Testis (tissue), 3 donors: ENCODE measurements around the gene LYPLA2. TPM values are rescaled to one million over a fixed set of nuclear protein-coding genes. Genes with fewer than 3 reads are reported as not detected.

Experiments
- DNase-seq: peaks from one replicate; pipeline ENCODE4 v3.0.0-alpha.2; 2019
- H3K27ac ChIP-seq, 2 donors: fragments of 200-600 bp; sonication (generic); one replicate each; pipeline ENCODE4 v1.5.1; 2019
- H3K27me3 ChIP-seq: fragments of 200-600 bp; sonication (generic); one replicate; pipeline ENCODE4 v1.5.1; 2019
- H3K36me3 ChIP-seq: fragments of 200-600 bp; sonication (generic); one replicate; pipeline ENCODE4 v1.5.1; 2017; ENCODE audit warnings: low read depth; ENCODE audit errors: missing control alignments
- H3K4me1 ChIP-seq: fragments of 200-600 bp; sonication (generic); one replicate; pipeline ENCODE4 v1.5.1; 2019
- H3K4me3 ChIP-seq, 2 donors: fragments of 200-600 bp; sonication (generic); one replicate each; pipeline ENCODE4 v1.5.1; 2017 to 2019
- H3K9me3 ChIP-seq: fragments of 200-600 bp; sonication (generic); one replicate; pipeline ENCODE4 v1.5.1; 2017
- POLR2A ChIP-seq: fragments of 450-650 bp; IDR thresholded peaks from one replicate; pipeline ENCODE4 v1.6.1; 2017; ENCODE audit warnings: antibody characterized with exemption, mild to moderate bottlenecking, moderate library complexity
- WGBS, 2 donors: methylation state at CpG; one replicate each; pipeline ENCODE4 v1.1.5; 2018; 5-methylcytosine and 5-hydroxymethylcytosine counted together
- intact Hi-C: fragments of 100-400 bp; cut with DNase I; formaldehyde crosslinking; loops from one replicate; pipeline ENCODE4 v1.15.1; 2023; ENCODE audit warnings: low total_unique reads
- polyA plus RNA-seq: library from polyadenylated mRNA; stranded (reverse); fragments of 350-450 nt; fragmentation: Illumina TruSeq; extraction: RNeasy Lipid Tissue Mini Kit (QIAGEN cat#74804); gene quantifications from one replicate; pipeline ENCODE4 v1.2.3, GENCODE V29; 2014; ENCODE audit warnings: low read depth, low replicate concordance; ENCODE audit not compliant: insufficient read depth
- total RNA-seq, 2 donors: library from RNA; depleted of rRNA; stranded (reverse); fragments of >200 nt; gene quantifications; one replicate each; pipeline ENCODE4 v1.2.3, GENCODE V29; 2016
- TF ChIP-seq, protein P1 (sequence below), 3 experiments: fragments of 450-650 bp in 2 of 3; fragments of 200-600 bp in 1 of 3; sonication (generic) in 1 of 3; IDR thresholded peaks; one replicate each; pipeline ENCODE4 v1.5.1; 2016 to 2019; ENCODE audit warnings: antibody characterized with exemption in 3 of 3, mild to moderate bottlenecking in 2 of 3, moderate library complexity in 1 of 3

LYPLA2 gene
- total and polyA plus RNA-seq, 3 donors from 2014 or later: 36.1 to 47.8 (median 46.5) TPM

GRCh38 chr1:23756676-23757075 is 34.3 kb upstream of the LYPLA2 start:
- WGBS, 2 donors: 89 to 91% methylated on average over 2 to 3 of the region's 3 CpGs
- intact Hi-C loops: no loop called here
- DNase-seq: no peak
- peaks cover 4% of the 10 kb centered on the region for H3K36me3 ChIP-seq
- no peak overlapping the region for H3K27ac ChIP-seq
- H3K4me3 ChIP-seq: no peak overlapping the region
- TF ChIP-seq POLR2A: no peak
- TF ChIP-seq, protein P1, sequence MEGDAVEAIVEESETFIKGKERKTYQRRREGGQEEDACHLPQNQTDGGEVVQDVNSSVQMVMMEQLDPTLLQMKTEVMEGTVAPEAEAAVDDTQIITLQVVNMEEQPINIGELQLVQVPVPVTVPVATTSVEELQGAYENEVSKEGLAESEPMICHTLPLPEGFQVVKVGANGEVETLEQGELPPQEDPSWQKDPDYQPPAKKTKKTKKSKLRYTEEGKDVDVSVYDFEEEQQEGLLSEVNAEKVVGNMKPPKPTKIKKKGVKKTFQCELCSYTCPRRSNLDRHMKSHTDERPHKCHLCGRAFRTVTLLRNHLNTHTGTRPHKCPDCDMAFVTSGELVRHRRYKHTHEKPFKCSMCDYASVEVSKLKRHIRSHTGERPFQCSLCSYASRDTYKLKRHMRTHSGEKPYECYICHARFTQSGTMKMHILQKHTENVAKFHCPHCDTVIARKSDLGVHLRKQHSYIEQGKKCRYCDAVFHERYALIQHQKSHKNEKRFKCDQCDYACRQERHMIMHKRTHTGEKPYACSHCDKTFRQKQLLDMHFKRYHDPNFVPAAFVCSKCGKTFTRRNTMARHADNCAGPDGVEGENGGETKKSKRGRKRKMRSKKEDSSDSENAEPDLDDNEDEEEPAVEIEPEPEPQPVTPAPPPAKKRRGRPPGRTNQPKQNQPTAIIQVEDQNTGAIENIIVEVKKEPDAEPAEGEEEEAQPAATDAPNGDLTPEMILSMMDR (IDR thresholded peaks at IDR 0.05): no peak
- H3K27me3 ChIP-seq: no peaks in the 10 kb centered on the region
- H3K9me3 ChIP-seq: no peaks in the 10 kb centered on the region
- no peaks in the 10 kb centered on the region for H3K4me1 ChIP-seq

DNA sequence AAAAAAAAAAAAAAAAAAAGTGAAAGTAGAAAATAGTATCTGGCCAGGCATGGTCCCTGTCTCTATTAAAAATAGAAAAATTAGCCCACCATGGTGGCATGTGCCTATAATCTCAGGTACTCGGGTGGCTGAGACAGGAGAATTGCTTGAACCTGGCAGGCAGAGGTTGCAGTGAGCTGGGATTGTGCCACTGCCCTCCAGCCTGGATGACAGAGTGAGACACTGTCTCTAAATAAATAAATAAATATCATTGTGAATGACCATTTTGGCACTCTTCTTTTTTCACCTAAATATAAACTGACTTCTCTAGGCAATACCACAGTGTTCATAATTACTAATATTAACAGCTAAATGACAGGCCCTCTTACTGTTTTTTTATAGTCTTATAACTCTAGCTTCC is 33.1 kb upstream of the LYPLA2 start:
- 94 to 100% methylated on average over 1 of the region's 1 CpG for WGBS, 2 donors
- no peaks in the 10 kb centered on the region for H3K9me3 ChIP-seq
- no peak overlapping the region for H3K27ac ChIP-seq
- no peak overlapping the region for H3K4me3 ChIP-seq
- H3K36me3 ChIP-seq: no peaks in the 10 kb centered on the region
- H3K4me1 ChIP-seq: no peaks in the 10 kb centered on the region
- TF ChIP-seq POLR2A: no peak
- TF ChIP-seq, protein P1 (IDR thresholded peaks at IDR 0.05): no peak
- DNase-seq: no peak
- no peaks in the 10 kb centered on the region for H3K27me3 ChIP-seq
- intact Hi-C loops: no loop called here

DNA sequence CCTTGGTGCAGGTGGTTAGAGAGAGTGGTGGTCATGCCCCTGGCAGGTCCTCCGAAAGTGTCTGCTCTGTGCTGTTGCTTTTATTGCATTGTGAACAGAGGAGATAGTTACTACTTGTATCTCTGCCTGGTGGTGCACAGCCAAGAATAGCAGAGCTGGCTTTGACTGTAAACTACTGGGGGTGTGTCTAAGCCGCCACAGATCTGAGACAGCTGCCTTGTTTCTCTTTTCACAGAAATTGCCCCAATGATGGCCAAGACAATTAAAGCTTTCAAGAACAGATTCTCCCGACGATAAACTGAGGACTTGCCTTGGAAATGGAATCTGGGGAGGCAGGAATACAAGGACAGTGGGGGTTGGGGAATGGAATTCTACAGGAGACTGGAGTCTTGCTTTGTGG is 31.7 kb upstream of the LYPLA2 start:
- H3K27me3 ChIP-seq: no peaks in the 10 kb centered on the region
- H3K36me3 ChIP-seq: no peaks in the 10 kb centered on the region
- H3K27ac ChIP-seq: no peak overlapping the region
- TF ChIP-seq, protein P1 (IDR thresholded peaks at IDR 0.05): no peak
- no peak for TF ChIP-seq POLR2A
- H3K9me3 ChIP-seq: no peaks in the 10 kb centered on the region
- peak; percentile 79 for DNase-seq
- 31 to 35% methylated on average over 4 of the region's 4 CpGs for WGBS, 2 donors
- intact Hi-C loops: no loop called here
- H3K4me1 ChIP-seq: no peaks in the 10 kb centered on the region
- H3K4me3 ChIP-seq: no peak overlapping the region

- WGBS, 2 donors: 40 to 80% methylated on average over 7 of the region's 7 CpGs
- TF ChIP-seq, protein P1 (IDR thresholded peaks at IDR 0.05): no peak
- no peak for TF ChIP-seq POLR2A
- no peaks in the 10 kb centered on the region for H3K9me3 ChIP-seq
Observed at GRCh38 chr1:23763041-23763577, 27.8 kb upstream of the LYPLA2 start.

GRCh38 chr1:23768733-23769132 is 22.2 kb upstream of the LYPLA2 start:
- no peaks in the 10 kb centered on the region for H3K27me3 ChIP-seq
- no peak for DNase-seq
- H3K4me3 ChIP-seq: no peak overlapping the region
- TF ChIP-seq, protein P1 (IDR thresholded peaks at IDR 0.05): no peak
- no peak for TF ChIP-seq POLR2A
- H3K36me3 ChIP-seq: no peaks in the 10 kb centered on the region
- H3K4me1 ChIP-seq: peaks cover 8% of the 10 kb centered on the region
- H3K9me3 ChIP-seq: no peaks in the 10 kb centered on the region
- intact Hi-C loops: no loop called here
- 88 to 93% methylated on average over 5 of the region's 5 CpGs for WGBS, 2 donors
- no peak overlapping the region for H3K27ac ChIP-seq

More at GRCh38 chr1:23763041-23763577, 27.8 kb upstream of the LYPLA2 start:
- DNase-seq: no peak
- no peaks in the 10 kb centered on the region for H3K36me3 ChIP-seq
- H3K27me3 ChIP-seq: no peaks in the 10 kb centered on the region
- no peak overlapping the region for H3K4me3 ChIP-seq
- intact Hi-C loops: no loop called here
- no peak overlapping the region for H3K27ac ChIP-seq
- no peaks in the 10 kb centered on the region for H3K4me1 ChIP-seq
